Brain microvascular endothelial cell (primary cell): Measurements from ENCODE around the gene HSD3B2.

Experiments used
- DNase-seq: peaks from one replicate; pipeline ENCODE4 v3.0.0-alpha.2; 2020
- H3K27ac ChIP-seq: fragments of 250-450 bp; sonication (Bioruptor Pico); 2 replicates; pipeline ENCODE4 v1.5.1; 2020; ENCODE audit warnings: mild to moderate bottlenecking, moderate library complexity
- H3K27me3 ChIP-seq: fragments of 250-450 bp; sonication (Bioruptor Pico); replicated peaks from 2 replicates; pipeline ENCODE4 v1.5.1; 2020; ENCODE audit warnings: mild to moderate bottlenecking
- H3K36me3 ChIP-seq: fragments of 250-450 bp; sonication (Bioruptor Pico); replicated peaks from 2 replicates; pipeline ENCODE4 v1.5.1; 2020; ENCODE audit warnings: mild to moderate bottlenecking
- H3K4me3 ChIP-seq: 2 replicates; pipeline ENCODE4 v1.5.1; 2011; ENCODE audit warnings: low read depth, mild to moderate bottlenecking, control low read depth, low read length, moderate library complexity
- CTCF ChIP-seq: IDR thresholded peaks from 2 replicates; pipeline ENCODE4 v1.5.1; 2011; ENCODE audit warnings: low read depth, mild to moderate bottlenecking, moderate library complexity, low read length, control low read depth, inconsistent platforms; ENCODE audit errors: missing control alignments
- in situ Hi-C: cut with HindIII; loops from 2 replicates; pipeline ENCODE4 v1.10.0; 2017; ENCODE audit warnings: low sequenced_read_pairs, low pct_ligation_motif_present

HSD3B2 gene

DNA sequence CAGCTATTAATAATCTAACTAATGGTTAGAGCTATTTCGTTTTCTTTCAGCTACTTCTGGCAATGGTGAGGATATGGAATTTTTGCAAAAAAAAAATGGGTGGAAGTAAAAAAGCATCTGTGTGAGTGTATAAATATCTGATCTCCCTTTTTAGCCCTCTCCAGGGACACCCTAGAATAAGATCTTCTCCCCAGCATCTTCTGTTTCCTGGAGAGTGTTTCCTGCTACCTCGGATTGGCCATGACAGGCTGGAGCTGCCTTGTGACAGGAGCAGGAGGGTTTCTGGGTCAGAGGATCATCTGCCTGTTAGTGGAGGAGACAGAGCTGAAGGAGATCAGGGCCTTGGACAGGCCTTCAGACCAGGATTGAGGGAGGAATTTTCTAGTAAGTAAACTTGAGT lies 23.8 kb downstream of the HSD3B2 start:
- H3K4me3 ChIP-seq: no peak overlapping the region
- no peak overlapping the region for H3K27ac ChIP-seq
- no peak for DNase-seq
- no peak for TF ChIP-seq CTCF
- no peaks in the 10 kb centered on the region for H3K36me3 ChIP-seq
- in situ Hi-C loops: no loop called here
- no peaks in the 10 kb centered on the region for H3K27me3 ChIP-seq

DNA sequence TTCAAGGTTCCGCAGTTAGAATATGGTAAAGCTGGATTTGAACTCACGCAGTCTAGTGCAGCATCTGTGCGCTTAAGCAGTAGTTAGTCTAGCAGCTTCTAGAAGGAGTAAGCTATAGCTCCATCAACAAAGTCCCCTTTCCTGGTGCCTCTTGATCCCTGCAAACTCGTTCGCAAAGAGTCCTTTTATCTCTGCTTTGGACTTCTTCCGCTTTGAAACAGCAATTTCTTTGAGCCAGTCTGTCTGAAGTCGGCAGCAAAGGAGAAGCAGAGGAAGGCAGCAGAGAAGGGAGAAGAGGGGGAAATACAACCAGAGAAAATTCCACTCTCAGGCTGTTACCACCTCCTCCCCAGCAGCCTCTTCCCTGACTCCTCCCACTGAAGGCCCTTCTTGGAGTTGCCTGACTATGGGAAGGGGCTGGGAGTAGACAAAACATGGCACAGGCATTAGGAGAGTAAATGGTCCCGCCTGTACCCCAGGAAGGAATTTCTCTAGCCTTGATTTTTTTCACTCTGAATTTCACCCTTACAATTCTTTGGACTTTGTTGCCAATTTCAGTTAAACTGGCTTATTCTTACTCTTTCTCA lies 25.9 kb downstream of the HSD3B2 start:
- no peak for DNase-seq
- no peak overlapping the region for H3K4me3 ChIP-seq
- H3K36me3 ChIP-seq: no peaks in the 10 kb centered on the region
- H3K27me3 ChIP-seq: no peaks in the 10 kb centered on the region
- in situ Hi-C loops: no loop called here
- TF ChIP-seq CTCF: no peak
- H3K27ac ChIP-seq: no peak overlapping the region

DNA sequence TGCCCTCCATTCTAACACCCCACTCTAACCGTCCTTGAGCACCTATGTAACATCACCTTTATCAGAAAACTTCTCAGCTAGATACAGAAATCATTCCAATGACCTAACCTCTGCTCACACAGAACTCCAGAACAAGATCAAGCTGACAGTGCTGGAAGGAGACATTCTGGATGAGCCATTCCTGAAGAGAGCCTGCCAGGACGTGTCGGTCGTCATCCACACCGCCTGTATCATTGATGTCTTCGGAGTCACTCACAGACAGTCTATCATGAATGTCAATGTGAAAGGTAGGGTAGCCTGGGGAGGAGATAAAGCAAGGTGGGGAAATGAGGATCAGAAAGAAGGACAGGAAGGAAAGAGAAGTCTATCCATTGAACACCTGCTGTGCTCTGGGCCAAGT lies 27.8 kb downstream of the HSD3B2 start:
- no peak overlapping the region for H3K27ac ChIP-seq
- no peak overlapping the region for H3K4me3 ChIP-seq
- H3K36me3 ChIP-seq: no peaks in the 10 kb centered on the region
- no peak for DNase-seq
- in situ Hi-C loops: no loop called here
- TF ChIP-seq CTCF: no peak
- no peaks in the 10 kb centered on the region for H3K27me3 ChIP-seq

GRCh38 chr1:119446321-119446720 lies 31.4 kb downstream of the HSD3B2 start:
- no peak overlapping the region for H3K4me3 ChIP-seq
- no peak for DNase-seq
- no peak for TF ChIP-seq CTCF
- no peaks in the 10 kb centered on the region for H3K36me3 ChIP-seq
- in situ Hi-C loops: no loop called here
- H3K27me3 ChIP-seq: no peaks in the 10 kb centered on the region
- no peak overlapping the region for H3K27ac ChIP-seq

DNA sequence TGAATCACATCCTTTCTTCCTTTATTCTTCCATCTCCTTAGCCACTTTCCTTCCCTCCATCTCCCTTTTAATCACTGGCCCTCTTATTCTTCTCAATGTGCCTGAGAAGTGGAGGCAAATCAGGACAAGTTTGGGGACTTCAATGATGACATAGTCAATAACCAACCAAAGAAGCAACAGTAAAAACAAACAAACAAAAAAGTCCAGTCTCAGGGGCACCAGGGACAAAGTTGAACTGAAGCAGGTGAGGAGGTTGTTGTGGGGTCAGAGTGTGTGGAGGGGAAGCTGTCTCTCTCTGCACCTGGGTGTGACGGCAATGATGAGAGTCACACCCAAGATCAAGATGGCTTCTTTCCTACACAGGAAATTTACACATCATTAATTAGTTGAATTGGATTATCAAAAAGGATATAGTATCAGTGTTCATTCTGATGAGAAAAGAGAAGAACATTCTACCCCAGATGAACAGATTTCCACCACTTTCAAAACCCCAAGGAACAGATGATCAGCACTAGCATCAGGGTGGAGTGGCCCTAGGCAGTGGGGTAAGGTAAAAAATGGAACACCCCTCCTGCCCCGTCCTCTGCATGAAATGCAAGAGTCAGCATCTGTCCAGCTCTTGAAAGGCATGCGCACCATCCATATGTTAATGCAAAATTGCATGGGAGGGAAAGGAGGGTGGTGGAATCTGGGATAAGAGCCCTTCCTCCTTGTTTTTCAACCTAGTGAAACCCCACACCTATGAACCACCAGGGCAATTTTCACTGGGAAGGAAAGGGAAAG lies 32.6 kb downstream of the HSD3B2 start:
- no peak for DNase-seq
- Histone ChIP-seq H3K36me3 (no peaks in the 10 kb centered on the region), H3K27ac (no peak overlapping the region), H3K4me3 (no peak overlapping the region), H3K27me3 (no peaks in the 10 kb centered on the region)
- in situ Hi-C loops: no loop called here
- no peak for TF ChIP-seq CTCF

DNA sequence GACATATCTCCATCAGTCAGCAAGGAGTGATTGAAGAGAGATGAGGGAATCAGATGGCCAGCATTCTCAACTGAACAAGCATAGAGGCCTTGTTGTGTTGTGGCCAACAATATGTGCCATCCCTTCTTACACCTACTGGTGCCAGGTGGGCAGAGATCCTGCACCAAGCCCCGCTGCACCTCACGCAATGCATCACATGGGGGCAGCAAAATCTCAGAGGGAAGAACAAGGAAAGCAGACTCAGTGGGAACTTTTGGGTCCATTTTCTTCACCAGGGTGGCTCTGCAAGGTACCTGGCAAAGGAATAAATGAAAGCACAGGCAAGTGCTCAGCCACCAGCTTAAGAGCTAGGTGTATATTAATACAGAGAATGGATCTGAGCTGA lies 33.2 kb downstream of the HSD3B2 start:
- TF ChIP-seq CTCF: no peak
- no peak for DNase-seq
- Histone ChIP-seq H3K27me3 (no peaks in the 10 kb centered on the region), H3K27ac (no peak overlapping the region), H3K36me3 (no peaks in the 10 kb centered on the region), H3K4me3 (no peak overlapping the region)
- in situ Hi-C loops: no loop called here
